Measurements from ENCODE around the gene IGF2BP1.
"Not testable (repeated sequence)": the region's sequence is repeated elsewhere in the genome, so short reads cannot be mapped to it uniquely, and the experiment has no call there.

IGF2BP1 gene

DNA sequence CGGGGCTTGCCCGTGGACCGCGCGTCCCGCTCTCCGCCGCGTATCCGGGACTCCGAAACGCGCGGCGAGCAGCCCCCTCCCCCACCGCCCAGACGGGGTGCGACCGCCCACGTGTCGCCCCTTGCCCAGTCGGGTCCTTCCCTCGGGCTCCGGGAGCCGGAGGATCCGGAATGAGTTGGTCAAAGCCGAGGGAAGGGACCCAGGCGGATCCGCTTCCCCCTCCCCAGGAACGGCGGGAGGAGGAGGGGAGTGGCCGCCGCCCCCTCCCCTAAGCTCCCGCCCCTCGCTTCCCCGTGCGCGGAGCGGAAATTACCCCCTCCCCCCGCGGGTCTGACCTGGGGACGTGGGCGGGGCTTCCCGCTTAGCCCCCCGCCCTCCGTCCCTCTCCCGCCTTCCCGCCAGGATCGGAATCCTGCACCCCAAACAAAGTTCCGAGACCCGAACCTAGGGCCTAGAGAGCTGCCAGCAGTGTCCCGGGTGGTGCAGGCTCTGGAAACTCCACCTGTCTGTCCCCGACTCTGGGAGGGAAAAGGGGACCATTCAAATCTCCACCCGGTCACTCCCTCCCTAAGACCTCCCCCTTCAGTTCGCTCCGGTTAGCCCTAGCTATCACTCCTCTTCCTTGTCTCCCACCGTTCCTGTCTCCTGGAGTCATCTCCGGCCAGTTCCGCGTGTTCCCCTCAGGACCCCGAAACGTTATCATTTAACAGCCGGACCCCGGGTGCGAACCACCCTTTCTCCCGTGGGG, 1.0 kb upstream of the IGF2BP1 start:
- no peak for DNase-seq (ENCODE audit: low read depth)

DNA sequence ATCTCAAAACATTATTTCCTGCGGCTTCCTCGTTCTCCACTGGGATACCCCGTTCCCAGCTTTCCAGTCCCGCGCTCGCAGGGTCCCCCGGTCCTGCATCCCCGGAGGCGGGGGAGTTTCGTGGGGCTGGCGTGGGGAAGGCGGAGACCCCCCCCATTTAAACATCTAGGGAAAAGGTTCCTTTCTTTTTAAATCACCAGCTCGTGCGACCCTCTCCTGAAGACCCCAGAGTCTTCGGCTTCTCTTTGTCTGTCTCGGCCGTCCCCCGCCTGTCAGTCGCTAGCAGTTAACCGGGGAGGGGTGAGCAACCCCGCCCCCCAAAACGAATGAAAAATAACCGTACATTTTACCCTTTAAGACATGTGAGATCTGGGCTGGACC, 473 bp upstream of the IGF2BP1 start:
- DNase-seq (ENCODE audit: low read depth): no peak

DNA sequence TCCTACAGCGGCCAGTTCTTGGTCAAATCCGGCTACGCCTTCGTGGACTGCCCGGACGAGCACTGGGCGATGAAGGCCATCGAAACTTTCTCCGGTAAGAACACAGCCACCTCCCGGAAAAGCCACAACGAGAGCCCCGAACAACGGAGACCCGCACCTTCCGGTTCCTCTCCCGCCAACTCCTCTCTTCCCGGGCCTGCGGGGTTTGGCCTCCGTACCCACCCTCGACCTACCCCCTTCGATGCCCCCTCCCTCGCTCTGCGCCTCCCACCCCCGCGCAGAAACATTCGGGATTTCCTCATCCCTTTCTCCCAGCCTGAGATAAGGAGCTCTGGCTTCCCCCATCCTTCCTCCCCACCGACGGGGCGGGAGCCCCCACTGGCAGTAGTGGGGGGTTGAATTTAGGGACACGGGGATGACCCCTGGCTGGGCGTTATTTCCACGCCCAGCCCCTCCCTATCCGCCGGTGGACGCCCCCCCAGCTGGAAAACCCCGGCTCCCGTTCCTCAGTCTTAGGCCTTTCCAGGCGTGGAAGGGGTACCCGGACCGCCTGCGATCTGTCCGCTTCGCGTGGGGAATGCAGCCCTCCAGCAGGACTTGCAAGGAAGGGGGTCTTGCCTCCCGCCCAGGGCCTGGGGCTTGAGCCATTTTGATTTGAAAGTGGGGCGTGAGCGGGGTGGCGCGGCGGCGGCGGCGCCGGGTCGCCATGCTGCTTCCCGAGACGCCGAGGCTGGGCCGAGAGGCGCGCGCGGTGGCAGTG, 822 bp downstream of the IGF2BP1 start:
- DNase-seq (ENCODE audit: low read depth): no peak

DNA sequence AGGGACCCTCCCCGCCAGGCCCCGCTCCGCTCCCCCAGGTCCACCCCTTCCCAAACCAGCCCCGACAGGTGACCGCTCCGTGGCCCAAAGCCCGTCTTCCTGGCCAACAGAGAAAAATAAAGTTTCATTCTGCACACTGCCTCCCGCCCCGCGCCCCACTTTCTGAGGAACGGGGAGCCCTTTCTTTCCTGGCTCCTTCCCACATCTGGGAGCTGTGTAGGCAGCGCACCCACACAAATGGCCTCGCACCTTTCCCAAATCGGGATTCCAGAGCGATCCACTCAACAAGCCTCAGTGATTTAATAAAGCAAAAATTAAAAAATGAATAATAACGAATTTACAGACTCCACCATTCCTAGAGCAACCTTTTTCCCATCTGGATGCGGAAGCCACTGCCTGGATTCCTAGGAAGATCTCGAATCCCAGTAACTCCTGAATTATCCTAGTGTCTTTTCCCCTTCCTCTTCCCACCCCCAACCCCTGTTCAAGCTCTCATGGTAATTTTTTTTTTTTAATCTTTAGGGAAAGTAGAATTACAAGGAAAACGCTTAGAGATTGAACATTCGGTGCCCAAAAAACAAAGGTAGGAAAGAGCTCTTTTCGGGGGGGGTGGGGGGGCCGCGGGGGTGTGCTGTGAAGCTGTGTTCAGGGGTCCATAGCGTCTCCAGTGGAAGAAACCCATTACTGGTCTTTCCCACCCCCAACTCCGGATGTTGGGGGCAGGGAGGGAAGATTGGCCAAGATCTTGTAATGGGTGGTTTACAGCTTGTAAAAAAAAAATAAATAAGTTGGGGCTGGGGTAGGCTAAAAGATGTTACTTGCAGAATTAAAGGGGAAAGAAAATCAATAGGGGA, 1.6 kb downstream of the IGF2BP1 start:
- DNase-seq (ENCODE audit: low read depth): no peak

DNA sequence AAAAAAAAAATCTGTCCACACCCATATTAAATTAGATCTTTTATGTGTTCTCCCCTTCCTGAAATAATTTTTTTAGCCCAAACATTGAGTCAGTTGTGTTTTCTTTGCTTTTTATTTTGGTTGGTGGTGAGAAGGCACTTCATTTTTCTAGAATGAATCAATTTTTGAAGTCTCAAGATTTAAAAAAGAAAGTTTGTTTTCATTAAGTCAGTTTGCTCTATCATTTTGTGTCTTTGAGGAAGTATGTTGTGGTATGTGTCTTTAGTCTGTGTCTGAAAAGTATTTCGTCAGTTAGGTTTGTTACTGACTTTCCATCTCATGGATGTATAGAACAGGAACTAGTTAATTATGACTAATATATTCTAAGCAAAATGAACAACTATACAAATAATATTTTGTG, 3.8 kb downstream of the IGF2BP1 start:
- no peak for DNase-seq (ENCODE audit: low read depth)

DNA sequence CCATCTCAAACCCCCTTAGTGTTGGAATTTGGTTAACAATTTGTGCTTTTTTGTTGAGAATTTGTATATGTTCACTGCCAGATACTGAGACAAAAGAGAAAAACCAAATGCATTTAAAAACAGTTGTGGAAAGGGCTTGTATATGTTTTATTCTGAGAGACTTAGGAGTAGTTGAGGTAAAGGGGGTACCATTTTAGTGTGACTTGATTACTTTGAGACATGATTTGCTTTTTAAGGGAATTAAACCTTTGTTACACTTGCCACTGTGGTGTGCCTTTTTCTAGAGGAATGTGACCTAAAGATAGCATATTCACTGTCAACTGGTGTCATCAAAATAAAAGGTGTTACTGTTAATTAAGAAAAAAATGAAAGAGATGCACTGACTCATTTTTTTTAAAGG, 4.5 kb downstream of the IGF2BP1 start:
- DNase-seq (ENCODE audit: low read depth): no peak

DNA sequence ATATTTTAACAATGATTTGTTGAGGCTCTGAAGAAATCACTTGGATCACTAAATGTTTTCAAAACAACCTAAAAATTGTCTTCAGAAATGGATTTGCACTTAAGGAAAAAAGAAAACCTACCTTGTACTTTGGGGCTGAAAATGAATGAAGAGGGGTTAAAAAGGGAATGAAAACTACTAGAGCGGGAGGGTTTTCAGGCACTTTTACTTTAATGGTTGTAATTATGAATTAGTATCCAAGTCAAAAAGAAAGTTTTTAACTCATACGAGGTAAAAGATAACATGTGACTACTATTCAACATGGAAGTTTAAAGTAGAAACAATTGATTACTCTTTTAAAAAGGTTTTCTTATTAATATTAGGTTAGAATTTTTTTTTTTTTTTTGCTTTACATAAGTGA, 5.1 kb downstream of the IGF2BP1 start:
- DNase-seq (ENCODE audit: low read depth): no peak

DNA sequence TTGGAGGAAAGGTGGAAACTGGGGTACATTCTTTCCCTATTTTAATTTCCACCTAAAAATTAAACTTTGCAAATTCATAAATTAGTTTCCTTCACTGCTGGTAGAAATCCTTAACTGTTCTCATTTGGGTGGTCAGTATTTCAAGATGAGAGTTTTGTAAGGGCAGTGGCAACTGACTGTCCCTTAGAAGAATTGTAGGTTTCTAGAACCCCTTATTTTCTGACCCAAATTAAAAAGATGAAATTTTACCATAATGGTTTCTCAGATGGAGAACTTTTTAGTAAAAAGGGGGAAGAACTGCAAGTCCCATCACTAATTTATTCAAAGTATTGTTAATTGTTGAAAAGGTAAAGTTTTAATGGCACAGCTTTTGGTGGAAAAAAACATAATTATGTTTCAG, 5.6 kb downstream of the IGF2BP1 start:
- DNase-seq (ENCODE audit: low read depth): no peak

DNA sequence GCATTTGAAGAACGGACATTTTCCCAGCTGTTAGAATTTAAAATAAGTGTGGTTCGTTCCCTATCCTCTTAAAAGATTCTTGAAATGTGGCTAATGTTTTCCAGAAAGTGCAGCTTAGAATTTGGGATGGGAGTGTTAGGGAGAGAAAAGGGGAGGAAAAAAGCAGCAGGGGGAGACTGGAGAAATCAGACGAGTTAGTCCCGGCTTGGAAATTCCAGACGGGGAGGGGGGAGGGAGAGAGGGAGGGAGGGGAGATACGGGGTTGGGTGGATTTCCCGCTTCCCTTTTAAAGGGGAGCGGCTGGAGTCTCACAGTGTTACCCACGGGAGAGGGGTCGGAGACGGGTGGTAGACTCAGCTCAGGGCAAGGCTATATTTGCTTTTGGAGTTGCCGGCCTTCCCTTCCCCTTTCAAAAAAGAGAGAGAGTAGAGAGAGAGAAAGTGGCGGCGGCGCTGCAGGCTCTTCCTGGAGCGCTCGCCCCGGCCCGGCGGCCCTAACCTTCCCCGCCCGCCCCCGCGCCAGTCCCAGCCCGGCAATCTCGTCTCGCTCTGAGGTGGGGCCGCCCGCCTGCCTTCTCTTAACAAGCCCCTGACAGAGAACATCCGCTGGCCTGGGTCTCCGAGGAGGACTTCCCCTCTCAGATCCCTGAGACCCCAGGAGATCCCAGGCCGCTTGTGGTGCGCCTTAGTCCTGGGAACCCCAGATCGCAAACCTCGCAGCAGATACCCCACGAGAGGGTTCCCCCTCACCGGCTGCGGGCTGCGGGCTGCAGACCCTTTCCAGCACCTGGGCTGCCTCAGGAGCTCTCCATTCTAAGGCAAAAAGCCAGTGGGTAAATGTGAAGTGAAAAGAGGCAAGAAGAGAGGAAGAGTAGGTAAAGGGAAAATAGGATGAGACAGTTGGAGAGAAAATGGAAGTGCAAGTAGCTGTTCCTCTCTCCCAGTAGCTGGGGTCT, 6.6 kb downstream of the IGF2BP1 start:
- no peak for DNase-seq (ENCODE audit: low read depth)

DNA sequence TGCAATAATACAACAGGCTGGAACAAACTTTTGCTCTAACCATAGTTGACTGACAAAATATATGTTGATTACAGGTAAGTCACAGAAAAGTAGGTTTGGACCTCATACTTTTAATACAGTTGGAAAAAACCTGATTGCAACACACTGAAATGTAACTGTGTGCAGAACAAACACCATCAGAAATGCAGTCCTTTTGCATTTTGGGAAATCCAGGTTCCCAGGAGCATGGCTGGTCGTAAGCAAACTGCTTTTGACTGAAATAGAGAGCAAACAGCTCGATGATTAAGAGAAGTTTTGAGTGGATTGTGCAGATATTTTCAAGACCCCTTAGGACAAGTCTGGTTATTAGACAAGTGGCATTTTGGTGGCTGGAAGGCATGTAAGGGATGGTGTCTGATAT, 8.0 kb downstream of the IGF2BP1 start:
- DNase-seq (ENCODE audit: low read depth): no peak

DNA sequence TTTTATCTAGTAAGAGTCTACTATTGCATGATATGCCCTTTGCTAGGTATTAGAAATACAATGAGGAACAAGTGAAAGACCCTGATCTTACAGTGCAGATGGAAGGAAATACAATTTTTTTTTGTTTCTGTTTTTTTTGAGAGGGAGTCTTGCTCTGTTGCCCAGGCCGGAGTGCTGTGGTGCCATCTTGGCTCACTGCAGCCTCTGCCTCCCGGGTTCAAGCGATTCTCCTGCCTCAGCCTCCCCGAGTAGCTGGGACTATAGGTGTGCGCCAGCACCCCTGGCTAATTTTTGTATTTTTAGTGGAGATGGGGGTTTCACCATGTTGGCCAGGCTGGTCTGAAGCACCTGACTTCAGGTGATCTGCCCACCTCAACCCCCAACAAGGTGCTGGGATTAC, 11.7 kb downstream of the IGF2BP1 start:
- DNase-seq (ENCODE audit: low read depth): not testable (repeated sequence)

DNA sequence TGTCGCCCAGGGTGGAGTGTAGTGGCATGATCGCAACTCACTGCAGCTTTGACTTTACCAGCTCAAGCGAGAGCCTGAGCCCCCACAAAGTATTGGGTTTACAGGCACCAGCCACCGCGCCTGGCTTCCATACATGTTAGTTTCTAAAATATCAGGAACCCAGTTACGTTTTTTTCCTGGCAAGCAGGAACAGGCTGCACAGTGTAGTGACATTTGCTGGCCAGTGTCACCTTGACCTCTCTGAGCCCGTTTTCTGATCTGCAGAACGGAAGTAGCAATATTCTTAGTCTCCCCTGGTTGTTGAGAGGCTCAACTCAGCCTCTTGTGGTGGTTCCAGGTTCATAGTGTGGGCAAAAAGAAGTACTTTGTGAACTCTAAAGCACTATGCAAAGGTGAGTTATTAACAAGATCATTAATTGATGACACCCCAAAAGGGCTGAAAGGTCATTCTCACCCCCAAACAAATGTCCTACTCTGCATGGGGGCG, 15.6 kb downstream of the IGF2BP1 start:
- no peak for DNase-seq (ENCODE audit: low read depth)

DNA sequence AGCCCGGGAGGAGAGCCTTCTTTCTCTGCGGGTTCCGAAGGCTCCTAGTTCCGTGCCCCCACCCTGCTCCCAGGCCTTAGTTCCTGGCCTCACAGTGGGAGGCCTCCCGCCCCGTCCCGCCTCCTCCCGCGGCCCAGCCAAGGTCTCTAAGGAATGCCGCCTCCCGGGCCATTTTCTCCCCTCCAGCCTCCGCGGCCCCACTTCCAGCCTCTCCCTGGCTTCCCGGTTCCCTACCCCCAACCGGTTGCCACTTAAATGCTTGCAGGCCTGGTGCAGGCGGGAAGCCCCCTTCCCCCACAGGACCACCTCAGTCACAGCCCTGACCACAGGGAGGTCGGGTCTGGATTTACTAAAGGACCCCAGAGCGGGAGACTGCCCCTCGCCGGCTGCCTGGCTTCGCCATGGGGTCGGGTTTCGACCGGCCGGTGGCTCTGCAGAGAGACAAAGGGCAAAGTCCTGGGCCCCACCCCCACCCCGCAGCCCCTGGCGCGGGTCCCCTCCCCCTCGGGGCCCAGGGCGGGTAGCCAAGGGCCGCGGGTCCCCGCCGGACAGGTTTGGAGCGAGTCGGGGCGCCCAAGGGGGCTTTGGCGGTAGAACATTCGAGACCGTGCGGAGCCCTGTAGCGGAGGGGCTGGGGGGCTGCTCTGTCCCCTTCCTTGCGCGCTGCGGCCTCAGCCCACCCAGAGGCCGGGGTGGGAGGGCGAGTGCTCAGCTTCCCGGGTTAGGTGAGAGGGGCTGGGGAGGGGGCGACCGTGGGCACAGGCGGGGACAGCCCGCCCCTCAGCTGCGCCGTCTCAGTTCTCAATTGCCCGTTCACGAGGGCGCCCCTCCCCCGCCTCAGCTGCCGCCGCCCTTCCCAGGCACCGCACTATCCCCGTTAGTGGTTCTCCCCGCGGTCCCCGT, 16.4 kb downstream of the IGF2BP1 start:
- DNase-seq (ENCODE audit: low read depth): no peak

DNA sequence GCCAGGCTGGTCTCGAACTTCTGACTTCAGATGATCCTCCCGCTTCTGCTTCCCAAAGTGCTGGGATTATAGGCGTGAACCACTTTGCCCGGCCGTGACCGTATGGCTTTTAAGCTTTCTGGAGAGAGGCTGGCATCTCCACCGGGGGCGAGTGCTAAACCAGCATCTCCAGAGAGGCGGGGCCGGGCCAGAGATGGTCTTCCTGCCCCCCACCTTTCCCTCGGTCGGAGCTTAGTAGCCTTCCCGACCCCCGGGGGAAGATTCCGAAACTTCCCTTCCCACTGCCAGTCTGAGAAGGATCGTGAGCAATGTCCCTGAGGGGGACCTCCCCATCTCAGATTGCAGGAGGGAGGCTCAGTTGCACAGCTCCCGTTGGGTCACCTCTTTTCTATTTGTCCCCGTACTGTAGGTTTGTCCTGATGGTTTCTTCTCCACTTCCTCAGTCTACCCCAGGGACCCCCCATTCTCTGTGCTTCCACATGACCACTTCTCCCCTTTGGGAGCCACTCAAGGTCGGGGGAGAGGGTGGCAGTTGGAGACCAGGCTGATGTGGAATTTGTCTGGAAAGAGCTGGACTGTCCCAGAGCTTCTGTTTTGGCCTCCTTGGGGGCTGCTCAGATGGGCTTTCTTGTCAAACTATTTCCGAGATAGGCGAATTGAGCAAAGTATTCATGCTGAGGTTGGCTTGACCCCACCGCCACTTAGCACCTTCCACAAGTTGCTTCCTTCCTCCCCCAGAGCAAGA, 18.2 kb downstream of the IGF2BP1 start:
- DNase-seq (ENCODE audit: low read depth): no peak

DNA sequence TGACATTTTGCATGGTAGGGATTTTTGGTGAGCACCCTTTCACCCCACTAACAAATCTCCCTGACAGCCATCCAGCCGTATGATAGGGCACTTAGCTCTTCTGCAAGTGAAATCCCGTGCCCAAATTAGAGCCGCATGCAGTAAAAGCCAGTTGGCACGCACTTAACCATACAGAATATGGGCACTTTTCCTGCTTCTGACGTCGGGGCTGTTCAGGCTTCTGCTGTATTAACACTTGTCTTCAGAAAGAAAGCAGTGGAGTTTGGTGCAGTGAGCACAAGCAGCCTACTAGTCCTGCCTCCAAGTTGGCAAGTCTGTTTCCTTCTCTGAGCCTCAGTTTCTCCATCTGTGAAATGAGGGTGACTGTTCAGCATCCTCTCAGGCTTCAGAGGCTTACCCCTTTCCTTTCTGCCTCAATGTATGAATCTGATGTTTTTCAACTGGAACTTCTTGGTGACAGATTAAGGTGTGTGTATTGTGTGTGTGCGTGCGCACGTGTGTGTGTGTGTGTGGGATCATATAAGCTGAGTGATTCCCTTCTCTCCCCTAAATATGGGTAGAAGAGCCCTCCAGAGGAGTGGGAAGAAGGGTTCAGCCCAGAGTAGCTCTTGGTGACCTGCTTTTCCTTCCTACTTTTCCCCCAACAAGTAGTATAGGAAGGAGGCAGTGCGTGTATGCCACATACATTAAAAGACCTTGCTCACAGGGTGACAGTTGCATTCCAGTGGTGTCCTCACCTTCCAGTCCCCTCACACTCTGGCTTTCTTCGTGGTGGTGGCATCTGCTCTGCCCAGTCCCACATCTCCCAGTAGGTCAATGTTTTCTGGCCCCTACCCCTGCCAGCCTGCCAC, 19.0 kb downstream of the IGF2BP1 start:
- DNase-seq (ENCODE audit: low read depth): no peak

DNA sequence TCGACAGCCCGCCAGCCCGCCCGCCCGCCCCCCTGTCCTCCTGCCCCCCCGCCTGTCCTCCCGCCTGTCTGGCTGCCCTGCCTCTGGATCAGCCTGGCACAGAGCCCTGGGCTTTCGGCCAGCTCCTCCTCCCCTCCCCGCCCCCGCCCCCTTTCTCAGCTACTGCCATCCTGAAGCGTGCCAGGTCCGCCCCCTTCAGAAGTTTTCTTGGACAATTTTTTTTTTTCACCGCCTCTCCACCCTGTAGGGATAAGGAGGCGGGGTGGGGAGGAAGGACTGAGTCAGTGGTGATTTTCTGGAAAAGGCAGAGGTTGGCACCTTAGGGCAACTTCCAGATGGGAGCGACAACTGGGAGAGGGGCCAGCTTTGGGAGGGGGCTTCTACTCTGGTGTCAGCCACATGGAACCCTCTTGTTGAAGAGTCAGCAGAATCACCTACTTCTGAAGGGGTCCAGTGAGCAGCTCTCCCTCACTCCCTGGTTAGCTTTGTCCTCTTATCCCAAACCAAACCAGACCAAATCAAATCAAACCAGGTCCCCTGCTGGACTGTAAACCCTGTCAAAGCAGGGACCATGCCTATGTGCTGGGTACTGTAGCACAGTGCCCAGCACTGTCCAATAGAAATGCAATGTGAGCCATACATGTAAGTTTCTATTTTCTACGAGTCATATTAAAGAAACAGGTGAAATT, 19.7 kb downstream of the IGF2BP1 start:
- no peak for DNase-seq (ENCODE audit: low read depth)

DNA sequence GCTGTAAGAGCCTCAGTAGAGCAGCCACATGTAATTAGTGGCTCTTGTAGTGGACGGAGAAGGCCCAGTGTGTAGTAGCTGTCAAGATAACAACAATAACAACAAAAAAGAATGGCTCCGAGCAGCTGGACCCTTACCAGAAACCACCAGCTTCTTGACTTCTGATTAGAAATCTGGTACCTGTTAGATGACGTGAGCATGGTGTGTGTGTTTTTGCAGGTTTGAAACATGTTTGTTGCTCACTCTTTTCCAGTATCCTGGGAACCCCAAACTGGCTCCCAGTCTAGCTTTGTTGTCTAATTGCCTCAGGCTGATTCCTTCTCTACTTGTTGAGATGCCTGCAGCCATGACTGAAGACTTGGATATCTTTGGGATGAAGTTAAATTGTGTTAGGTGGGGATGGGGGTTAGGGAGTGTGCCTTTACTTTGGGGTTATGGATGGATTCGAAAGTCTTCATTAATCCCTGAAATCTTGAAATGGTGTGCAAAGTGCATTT, 21.0 kb downstream of the IGF2BP1 start:
- DNase-seq (ENCODE audit: low read depth): no peak

DNA sequence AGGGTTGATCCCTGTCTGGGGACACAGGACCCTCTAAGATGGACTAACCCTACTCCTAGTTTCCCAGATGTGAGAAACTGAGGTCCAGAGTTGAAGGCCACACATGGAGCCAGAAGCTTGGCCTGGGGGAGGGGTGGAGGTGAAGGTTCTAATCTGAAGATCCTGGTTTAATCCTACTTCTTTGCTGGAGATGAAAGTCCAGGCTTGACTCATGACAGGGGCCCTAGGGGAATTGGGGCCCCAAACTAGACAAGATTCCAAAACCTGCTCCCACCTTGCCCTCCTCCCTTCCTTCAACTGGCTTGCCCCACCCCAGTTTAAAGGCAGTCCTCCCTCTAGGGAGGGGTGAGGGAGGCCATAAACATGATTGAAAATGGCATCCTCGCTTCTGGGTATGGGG, 21.6 kb downstream of the IGF2BP1 start:
- DNase-seq (ENCODE audit: low read depth): no peak

Data from HS-27A (cell line).